Adrenal gland (tissue), 5 donors: ENCODE measurements around the gene LRBA.

ENCODE experiments used
- CTCF ChIP-seq, 6 experiments: fragments of 450-650 bp in 4 of 6; fragments of 200-600 bp in 2 of 6; sonication (generic) in 1 of 6; IDR thresholded peaks; 1 replicate in 5 of 6; 2 replicates in 1 of 6; pipeline versions ENCODE4 v1.5.1 to v1.8.0; 2016 to 2021; ENCODE audit warnings: antibody characterized with exemption in 6 of 6, mild to moderate bottlenecking in 2 of 6, moderate library complexity in 1 of 6
- POLR2A ChIP-seq, 2 donors: fragments of 450-650 bp; IDR thresholded peaks; one replicate each; pipeline ENCODE4 v1.6.1; 2017; ENCODE audit warnings: antibody characterized with exemption in 2 of 2, mild to moderate bottlenecking in 2 of 2, moderate library complexity in 1 of 2
- donor health status: DM: no; HTN: no; CAD: no.

- TF ChIP-seq POLR2A (IDR thresholded peaks at IDR 0.05) (no peak), CTCF (IDR thresholded peaks at IDR 0.05) (no peak)
These were observed 24.6 kb upstream of the LRBA start for GRCh38 chr4:151039733-151040132.
